ENCODE data around the gene MMADHC.

MMADHC gene

GRCh38 chr2:149544692-149545091, 42.9 kb downstream of the MMADHC start:
- no peaks in the 10 kb centered on the region for H3K27me3 Mint-ChIP-seq
- no peaks in the 10 kb centered on the region for H3K36me3 Mint-ChIP-seq (ENCODE audit: low read depth)
- no peaks in the 10 kb centered on the region for H3K9me3 Mint-ChIP-seq
- H3K4me1 Mint-ChIP-seq, result peaks cover 8% of the 10 kb centered on the region
- no peak overlapping the region for H3K27ac Mint-ChIP-seq
- DNase-seq (no peak), ATAC-seq (no peak)
- no peak overlapping the region for H3K4me3 Mint-ChIP-seq

GRCh38 chr2:149543845-149544244, 43.7 kb downstream of the MMADHC start:
- no peaks in the 10 kb centered on the region for H3K27me3 Mint-ChIP-seq
- peaks cover 8% of the 10 kb centered on the region for H3K4me1 Mint-ChIP-seq
- ATAC-seq (no peak), DNase-seq (no peak)
- no peaks in the 10 kb centered on the region for H3K9me3 Mint-ChIP-seq
- H3K4me3 Mint-ChIP-seq, result no peak overlapping the region
- no peaks in the 10 kb centered on the region for H3K36me3 Mint-ChIP-seq (ENCODE audit: low read depth)
- H3K27ac Mint-ChIP-seq, result no peak overlapping the region

GRCh38 chr2:149540138-149540537, 47.4 kb downstream of the MMADHC start:
- Mint-ChIP-seq H3K27ac (no peak overlapping the region), H3K4me3 (no peak overlapping the region), H3K4me1 (peaks cover 19% of the 10 kb centered on the region), H3K36me3 (ENCODE audit: low read depth) (no peaks in the 10 kb centered on the region), H3K9me3 (no peaks in the 10 kb centered on the region), H3K27me3 (no peaks in the 10 kb centered on the region)
- no peak for ATAC-seq
- DNase-seq, result no peak

GRCh38 chr2:149538138-149538833, 49.3 kb downstream of the MMADHC start:
- Mint-ChIP-seq H3K4me3 (no peak overlapping the region), H3K27me3 (no peaks in the 10 kb centered on the region), H3K27ac (no peak overlapping the region), H3K36me3 (ENCODE audit: low read depth) (no peaks in the 10 kb centered on the region), H3K4me1 (peaks cover 11% of the 10 kb centered on the region), H3K9me3 (no peaks in the 10 kb centered on the region)
- DNase-seq, result no peak
- ATAC-seq, result no peak

GRCh38 chr2:149537092-149537726, 50.4 kb downstream of the MMADHC start:
- Mint-ChIP-seq H3K36me3 (ENCODE audit: low read depth) (no peaks in the 10 kb centered on the region), H3K27ac (no peak overlapping the region), H3K4me1 (peaks cover 11% of the 10 kb centered on the region)

GRCh38 chr2:149536649-149537048, 50.9 kb downstream of the MMADHC start:
- no peaks in the 10 kb centered on the region for H3K27me3 Mint-ChIP-seq
- no peaks in the 10 kb centered on the region for H3K9me3 Mint-ChIP-seq
- H3K4me1 Mint-ChIP-seq, result peaks cover 11% of the 10 kb centered on the region
- no peak for ATAC-seq
- H3K4me3 Mint-ChIP-seq, result no peak overlapping the region
- no peak for DNase-seq
- H3K36me3 Mint-ChIP-seq (ENCODE audit: low read depth), result no peaks in the 10 kb centered on the region
- H3K27ac Mint-ChIP-seq, result no peak overlapping the region

More at GRCh38 chr2:149537092-149537726, 50.4 kb downstream of the MMADHC start:
- H3K9me3 Mint-ChIP-seq, result no peaks in the 10 kb centered on the region
- no peaks in the 10 kb centered on the region for H3K27me3 Mint-ChIP-seq
- no peak overlapping the region for H3K4me3 Mint-ChIP-seq
- ATAC-seq (peak; percentile 36), DNase-seq (no peak)

- ATAC-seq (no peak), DNase-seq (no peak)
- no peaks in the 10 kb centered on the region for H3K36me3 Mint-ChIP-seq (ENCODE audit: low read depth)
- no peaks in the 10 kb centered on the region for H3K9me3 Mint-ChIP-seq
- peaks cover 11% of the 10 kb centered on the region for H3K4me1 Mint-ChIP-seq
- H3K27me3 Mint-ChIP-seq, result no peaks in the 10 kb centered on the region
- no peak overlapping the region for H3K4me3 Mint-ChIP-seq
- H3K27ac Mint-ChIP-seq, result no peak overlapping the region
Observed at GRCh38 chr2:149534674-149535073, 52.9 kb downstream of the MMADHC start.

GRCh38 chr2:149528983-149529382, 58.6 kb downstream of the MMADHC start:
- H3K27me3 Mint-ChIP-seq, result peaks cover 9% of the 10 kb centered on the region
- H3K27ac Mint-ChIP-seq, result no peak overlapping the region
- no peak overlapping the region for H3K4me3 Mint-ChIP-seq
- ATAC-seq (no peak), DNase-seq (no peak)
- H3K36me3 Mint-ChIP-seq (ENCODE audit: low read depth), result no peaks in the 10 kb centered on the region
- no peaks in the 10 kb centered on the region for H3K4me1 Mint-ChIP-seq
- H3K9me3 Mint-ChIP-seq, result no peaks in the 10 kb centered on the region

- Mint-ChIP-seq H3K9me3 (no peaks in the 10 kb centered on the region), H3K27me3 (peaks cover 9% of the 10 kb centered on the region), H3K36me3 (ENCODE audit: low read depth) (no peaks in the 10 kb centered on the region), H3K4me3 (no peak overlapping the region), H3K27ac (no peak overlapping the region), H3K4me1 (no peaks in the 10 kb centered on the region)
- ATAC-seq, result no peak
- DNase-seq, result no peak
Observed at GRCh38 chr2:149527998-149528755, 59.4 kb downstream of the MMADHC start.

GRCh38 chr2:149526689-149527088, 60.9 kb downstream of the MMADHC start:
- Mint-ChIP-seq H3K4me3 (no peak overlapping the region), H3K4me1 (no peaks in the 10 kb centered on the region), H3K36me3 (ENCODE audit: low read depth) (no peaks in the 10 kb centered on the region), H3K27ac (no peak overlapping the region), H3K27me3 (peaks cover 9% of the 10 kb centered on the region), H3K9me3 (no peaks in the 10 kb centered on the region)
- no peak for DNase-seq
- ATAC-seq, result no peak

GRCh38 chr2:149525323-149525722, 62.3 kb downstream of the MMADHC start:
- DNase-seq, result no peak
- Mint-ChIP-seq H3K9me3 (no peaks in the 10 kb centered on the region), H3K4me1 (no peaks in the 10 kb centered on the region), H3K27me3 (peaks cover 9% of the 10 kb centered on the region), H3K4me3 (no peak overlapping the region), H3K36me3 (ENCODE audit: low read depth) (no peaks in the 10 kb centered on the region), H3K27ac (no peak overlapping the region)
- no peak for ATAC-seq
